Measurements from ENCODE around the gene GAD1.

The GAD1 gene

DNA sequence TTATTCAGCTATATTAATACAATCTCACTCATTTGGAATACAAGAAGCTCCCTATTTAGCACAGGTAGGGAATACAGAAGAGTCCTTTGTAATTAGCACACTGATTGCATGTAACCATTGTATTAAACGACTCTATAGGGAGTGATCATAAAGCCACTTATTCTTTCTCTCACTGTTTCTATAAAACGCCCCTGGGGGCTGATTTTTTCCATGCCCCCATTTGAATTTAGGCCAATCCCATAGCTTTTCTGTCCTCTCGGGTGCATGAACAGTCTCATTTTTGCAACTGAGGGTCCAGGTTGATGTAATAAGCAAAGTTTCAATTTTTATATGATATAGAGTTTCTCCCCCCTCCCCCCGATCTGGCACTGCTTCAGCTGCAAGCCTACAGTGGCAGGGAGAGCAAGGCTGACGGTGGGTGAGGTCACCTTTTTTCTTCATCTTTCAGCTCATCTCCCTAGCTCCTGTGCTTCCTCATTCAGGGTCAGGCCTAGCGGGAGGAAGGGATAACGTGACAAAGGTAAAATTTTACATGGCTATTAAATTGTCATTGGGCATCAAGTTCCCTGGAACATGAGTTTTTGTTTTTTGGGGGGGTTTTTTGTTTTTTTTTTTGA, 45.7 kb downstream of the GAD1 start:
- no peaks in the 10 kb centered on the region for H3K9me3 ChIP-seq (ENCODE audit: insufficient read depth, low read length)
- H3K9ac ChIP-seq (ENCODE audit: low read length) = no peak overlapping the region
- H3F3A ChIP-seq (ENCODE audit: insufficient read depth) = no peaks in the 10 kb centered on the region
- no peaks in the 10 kb centered on the region for H3K36me3 ChIP-seq (ENCODE audit: low read length)
- no peak overlapping the region for H3K4me2 ChIP-seq (ENCODE audit: low read depth, low read length, poor library complexity, severe bottlenecking)
- H2AFZ ChIP-seq (ENCODE audit: low read depth, low read length, severe bottlenecking) = no peak overlapping the region
- no peaks in the 10 kb centered on the region for H4K20me1 ChIP-seq (ENCODE audit: low read depth, low read length)
- no peaks in the 10 kb centered on the region for H3K27me3 ChIP-seq (ENCODE audit: low read length)
- H3K79me2 ChIP-seq (ENCODE audit: insufficient read depth, low read length) = no peaks in the 10 kb centered on the region
- no peak for TF ChIP-seq EZH2phosphoT487 (conservative IDR thresholded peaks at IDR 0.05; ENCODE audit: low read length)
- TF ChIP-seq, protein P1, sequence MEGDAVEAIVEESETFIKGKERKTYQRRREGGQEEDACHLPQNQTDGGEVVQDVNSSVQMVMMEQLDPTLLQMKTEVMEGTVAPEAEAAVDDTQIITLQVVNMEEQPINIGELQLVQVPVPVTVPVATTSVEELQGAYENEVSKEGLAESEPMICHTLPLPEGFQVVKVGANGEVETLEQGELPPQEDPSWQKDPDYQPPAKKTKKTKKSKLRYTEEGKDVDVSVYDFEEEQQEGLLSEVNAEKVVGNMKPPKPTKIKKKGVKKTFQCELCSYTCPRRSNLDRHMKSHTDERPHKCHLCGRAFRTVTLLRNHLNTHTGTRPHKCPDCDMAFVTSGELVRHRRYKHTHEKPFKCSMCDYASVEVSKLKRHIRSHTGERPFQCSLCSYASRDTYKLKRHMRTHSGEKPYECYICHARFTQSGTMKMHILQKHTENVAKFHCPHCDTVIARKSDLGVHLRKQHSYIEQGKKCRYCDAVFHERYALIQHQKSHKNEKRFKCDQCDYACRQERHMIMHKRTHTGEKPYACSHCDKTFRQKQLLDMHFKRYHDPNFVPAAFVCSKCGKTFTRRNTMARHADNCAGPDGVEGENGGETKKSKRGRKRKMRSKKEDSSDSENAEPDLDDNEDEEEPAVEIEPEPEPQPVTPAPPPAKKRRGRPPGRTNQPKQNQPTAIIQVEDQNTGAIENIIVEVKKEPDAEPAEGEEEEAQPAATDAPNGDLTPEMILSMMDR (IDR thresholded peaks at IDR 0.05; ENCODE audit: insufficient read depth, low read length, poor library complexity, severe bottlenecking) = no peak
- H3K27ac ChIP-seq (ENCODE audit: low read depth, low read length) = no peak overlapping the region
- H3K9me2 ChIP-seq (replicated peaks; ENCODE audit: insufficient read depth, low read length) = no peaks in the 10 kb centered on the region
- no peak overlapping the region for H3K4me3 ChIP-seq (ENCODE audit: insufficient read depth, low read length, poor library complexity, severe bottlenecking)

DNA sequence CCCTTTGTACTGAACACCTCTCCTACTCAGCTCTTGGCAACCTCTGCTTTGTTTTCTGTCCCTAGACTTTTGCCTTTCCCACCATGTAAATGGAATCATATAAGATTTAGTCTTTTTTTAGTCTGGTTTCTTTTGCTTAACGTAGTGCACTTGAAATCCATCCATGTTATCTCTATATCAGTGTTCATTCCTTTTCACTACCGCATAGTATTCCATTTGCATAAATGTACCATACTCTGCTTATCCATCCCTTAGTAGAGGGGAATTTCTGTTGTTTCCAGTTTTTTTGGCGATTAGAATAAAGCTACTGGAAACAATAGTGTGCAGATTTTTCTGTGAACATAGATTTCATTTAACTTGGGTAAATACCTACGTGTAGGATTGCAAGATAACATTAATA, 46.4 kb downstream of the GAD1 start:
- no peaks in the 10 kb centered on the region for H3K36me3 ChIP-seq (ENCODE audit: low read length)
- H2AFZ ChIP-seq (ENCODE audit: low read depth, low read length, severe bottlenecking) = no peak overlapping the region
- H3K27me3 ChIP-seq (ENCODE audit: low read length) = no peaks in the 10 kb centered on the region
- H3K4me2 ChIP-seq (ENCODE audit: low read depth, low read length, poor library complexity, severe bottlenecking) = no peak overlapping the region
- H3K9me2 ChIP-seq (replicated peaks; ENCODE audit: insufficient read depth, low read length) = no peaks in the 10 kb centered on the region
- H3K9ac ChIP-seq (ENCODE audit: low read length) = no peak overlapping the region
- no peaks in the 10 kb centered on the region for H3K79me2 ChIP-seq (ENCODE audit: insufficient read depth, low read length)
- TF ChIP-seq, protein P1 (IDR thresholded peaks at IDR 0.05; ENCODE audit: insufficient read depth, low read length, poor library complexity, severe bottlenecking) = no peak
- TF ChIP-seq EZH2phosphoT487 (conservative IDR thresholded peaks at IDR 0.05; ENCODE audit: low read length) = no peak
- no peaks in the 10 kb centered on the region for H3K9me3 ChIP-seq (ENCODE audit: insufficient read depth, low read length)
- no peak overlapping the region for H3K27ac ChIP-seq (ENCODE audit: low read depth, low read length)
- H3K4me3 ChIP-seq (ENCODE audit: insufficient read depth, low read length, poor library complexity, severe bottlenecking) = no peak overlapping the region
- no peaks in the 10 kb centered on the region for H4K20me1 ChIP-seq (ENCODE audit: low read depth, low read length)
- H3F3A ChIP-seq (ENCODE audit: insufficient read depth) = no peaks in the 10 kb centered on the region

DNA sequence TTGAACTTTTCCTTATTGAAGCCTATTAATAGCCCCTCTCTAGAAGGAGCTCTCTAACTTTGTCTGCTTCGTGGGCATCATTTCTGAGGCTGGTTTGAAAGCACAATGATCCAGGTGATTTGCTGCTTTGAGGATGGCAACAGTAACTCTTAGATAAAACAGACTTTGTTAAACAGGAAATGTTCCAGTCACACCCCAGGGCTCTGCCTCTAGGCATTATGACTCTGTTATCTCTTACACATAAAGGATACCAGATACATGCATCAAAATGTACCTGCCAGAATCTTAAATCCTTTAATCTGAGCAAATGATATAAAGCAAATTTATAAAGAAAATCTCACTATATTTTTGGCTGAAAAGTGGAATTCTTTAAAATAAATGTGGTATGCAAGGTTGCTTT, 52.3 kb downstream of the GAD1 start:
- no peaks in the 10 kb centered on the region for H3K27me3 ChIP-seq (ENCODE audit: low read length)
- no peak overlapping the region for H3K4me3 ChIP-seq (ENCODE audit: insufficient read depth, low read length, poor library complexity, severe bottlenecking)
- H3K36me3 ChIP-seq (ENCODE audit: low read length) = no peaks in the 10 kb centered on the region
- H3K4me2 ChIP-seq (ENCODE audit: low read depth, low read length, poor library complexity, severe bottlenecking) = no peak overlapping the region
- no peak overlapping the region for H3K9ac ChIP-seq (ENCODE audit: low read length)
- H3K9me3 ChIP-seq (ENCODE audit: insufficient read depth, low read length) = no peaks in the 10 kb centered on the region
- H3K79me2 ChIP-seq (ENCODE audit: insufficient read depth, low read length) = no peaks in the 10 kb centered on the region
- TF ChIP-seq, protein P1 (IDR thresholded peaks at IDR 0.05; ENCODE audit: insufficient read depth, low read length, poor library complexity, severe bottlenecking) = no peak
- no peak for TF ChIP-seq EZH2phosphoT487 (conservative IDR thresholded peaks at IDR 0.05; ENCODE audit: low read length)
- no peaks in the 10 kb centered on the region for H4K20me1 ChIP-seq (ENCODE audit: low read depth, low read length)
- no peaks in the 10 kb centered on the region for H3K9me2 ChIP-seq (replicated peaks; ENCODE audit: insufficient read depth, low read length)
- no peak overlapping the region for H2AFZ ChIP-seq (ENCODE audit: low read depth, low read length, severe bottlenecking)
- no peaks in the 10 kb centered on the region for H3F3A ChIP-seq (ENCODE audit: insufficient read depth)
- H3K27ac ChIP-seq (ENCODE audit: low read depth, low read length) = no peak overlapping the region

Measured in SU-DHL-6 (cell line).